ENCODE measurements around the gene HAPLN2.

HAPLN2 gene

GRCh38 chr1:156668801-156669637 lies 49.8 kb downstream of the HAPLN2 start:
- Mint-ChIP-seq H3K27ac (no peak overlapping the region), H3K9me3 (no peaks in the 10 kb centered on the region), H3K4me1 (no peaks in the 10 kb centered on the region), H3K4me3 (no peak overlapping the region), H3K36me3 (no peaks in the 10 kb centered on the region), H3K27me3 (peaks cover 3% of the 10 kb centered on the region)

GRCh38 chr1:156669794-156670193 lies 50.6 kb downstream of the HAPLN2 start:
- H3K27ac Mint-ChIP-seq, result no peak overlapping the region
- H3K9me3 Mint-ChIP-seq, result no peaks in the 10 kb centered on the region
- H3K27me3 Mint-ChIP-seq, result peaks cover 3% of the 10 kb centered on the region
- H3K36me3 Mint-ChIP-seq, result no peaks in the 10 kb centered on the region
- H3K4me3 Mint-ChIP-seq, result no peak overlapping the region
- no peaks in the 10 kb centered on the region for H3K4me1 Mint-ChIP-seq

GRCh38 chr1:156670359-156670758 lies 51.1 kb downstream of the HAPLN2 start:
- no peak overlapping the region for H3K4me3 Mint-ChIP-seq
- H3K27ac Mint-ChIP-seq, result no peak overlapping the region
- no peaks in the 10 kb centered on the region for H3K9me3 Mint-ChIP-seq
- peaks cover 3% of the 10 kb centered on the region for H3K27me3 Mint-ChIP-seq
- H3K4me1 Mint-ChIP-seq, result no peaks in the 10 kb centered on the region
- no peaks in the 10 kb centered on the region for H3K36me3 Mint-ChIP-seq

- no peaks in the 10 kb centered on the region for H3K9me3 Mint-ChIP-seq
- H3K27me3 Mint-ChIP-seq, result peaks cover 3% of the 10 kb centered on the region
- H3K36me3 Mint-ChIP-seq, result no peaks in the 10 kb centered on the region
- no peak overlapping the region for H3K4me3 Mint-ChIP-seq
- no peak overlapping the region for H3K27ac Mint-ChIP-seq
- no peaks in the 10 kb centered on the region for H3K4me1 Mint-ChIP-seq
Observed at GRCh38 chr1:156670791-156671190, 51.6 kb downstream of the HAPLN2 start.

- H3K4me1 Mint-ChIP-seq, result no peaks in the 10 kb centered on the region
- no peak overlapping the region for H3K27ac Mint-ChIP-seq
- H3K4me3 Mint-ChIP-seq, result no peak overlapping the region
- H3K36me3 Mint-ChIP-seq, result no peaks in the 10 kb centered on the region
- H3K27me3 Mint-ChIP-seq, result peaks cover 3% of the 10 kb centered on the region
- H3K9me3 Mint-ChIP-seq, result no peaks in the 10 kb centered on the region
Observed at GRCh38 chr1:156671804-156672203, 52.6 kb downstream of the HAPLN2 start.

- peaks cover 13% of the 10 kb centered on the region for H3K4me1 Mint-ChIP-seq
- H3K27ac Mint-ChIP-seq, result peak overlapping the region; percentile 23
- no peak overlapping the region for H3K4me3 Mint-ChIP-seq
- H3K36me3 Mint-ChIP-seq, result no peaks in the 10 kb centered on the region
- peaks cover 16% of the 10 kb centered on the region for H3K27me3 Mint-ChIP-seq
- no peaks in the 10 kb centered on the region for H3K9me3 Mint-ChIP-seq
Observed at GRCh38 chr1:156673387-156674121, 54.3 kb downstream of the HAPLN2 start.

Measured in activated naive CD4-positive, alpha-beta T cell treated with anti-CD3 and anti-CD28 coated beads, Interleukin-2, amount 50 U/mL, for 24 hours (primary cell).